Activated T-cell treated with anti-CD3 and anti-CD28 coated beads, Interleukin-2, amount 50 U/mL, for 24 hours (primary cell): ENCODE results near the gene PPP1R13L.
"Not testable (repeated sequence)": the region's sequence is repeated elsewhere in the genome, so short reads cannot be mapped to it uniquely, and the experiment has no call there.

Experiments
- DNase-seq: peaks from one replicate; pipeline ENCODE4 v3.0.0-alpha.2; 2020
- H3K27ac Mint-ChIP-seq: 2 replicates; pipeline ENCODE4 v1.8.0; 2020; ENCODE audit warnings: mild to moderate bottlenecking, mixed read lengths
- H3K27me3 Mint-ChIP-seq: 2 replicates; pipeline ENCODE4 v1.8.0; 2020; ENCODE audit warnings: mixed read lengths
- H3K36me3 Mint-ChIP-seq: 2 replicates; pipeline ENCODE4 v1.8.0; 2020; ENCODE audit warnings: low read depth, mixed read lengths
- H3K4me1 Mint-ChIP-seq: 2 replicates; pipeline ENCODE4 v1.8.0; 2020; ENCODE audit warnings: low read depth, mixed read lengths
- H3K4me3 Mint-ChIP-seq: 2 replicates; pipeline ENCODE4 v1.8.0; 2020; ENCODE audit warnings: mild to moderate bottlenecking, moderate library complexity, mixed read lengths
- H3K9me3 Mint-ChIP-seq: 2 replicates; pipeline ENCODE4 v1.8.0; 2020; ENCODE audit warnings: mixed read lengths

Gene PPP1R13L

GRCh38 chr19:45420871-45421270 lies 16.0 kb upstream of the PPP1R13L start:
- Mint-ChIP-seq H3K4me3 (no peak overlapping the region), H3K4me1 (peaks cover 51% of the 10 kb centered on the region), H3K36me3 (peaks cover 73% of the 10 kb centered on the region), H3K27ac (no peak overlapping the region), H3K27me3 (no peaks in the 10 kb centered on the region), H3K9me3 (no peaks in the 10 kb centered on the region)
- no peak for DNase-seq

- H3K36me3 Mint-ChIP-seq, result peaks cover 77% of the 10 kb centered on the region
Observed at GRCh38 chr19:45420356-45420755, 15.5 kb upstream of the PPP1R13L start.

GRCh38 chr19:45419895-45420294 lies 15.0 kb upstream of the PPP1R13L start:
- Mint-ChIP-seq H3K4me1 (peaks cover 47% of the 10 kb centered on the region), H3K4me3 (no peak overlapping the region), H3K36me3 (peaks cover 79% of the 10 kb centered on the region), H3K9me3 (no peaks in the 10 kb centered on the region), H3K27me3 (no peaks in the 10 kb centered on the region), H3K27ac (no peak overlapping the region)
- no peak for DNase-seq

More at GRCh38 chr19:45420356-45420755, 15.5 kb upstream of the PPP1R13L start:
- H3K4me3 Mint-ChIP-seq, result no peak overlapping the region
- peaks cover 47% of the 10 kb centered on the region for H3K4me1 Mint-ChIP-seq
- no peaks in the 10 kb centered on the region for H3K9me3 Mint-ChIP-seq
- H3K27ac Mint-ChIP-seq, result no peak overlapping the region
- no peak for DNase-seq
- no peaks in the 10 kb centered on the region for H3K27me3 Mint-ChIP-seq

GRCh38 chr19:45419396-45419795 lies 14.5 kb upstream of the PPP1R13L start:
- Mint-ChIP-seq H3K36me3 (peaks cover 84% of the 10 kb centered on the region), H3K4me1 (peaks cover 43% of the 10 kb centered on the region), H3K27ac (peak overlapping the region; percentile 61), H3K9me3 (no peaks in the 10 kb centered on the region), H3K4me3 (no peak overlapping the region), H3K27me3 (no peaks in the 10 kb centered on the region)
- DNase-seq, result no peak

- Mint-ChIP-seq H3K4me3 (no peak overlapping the region), H3K36me3 (peaks cover 87% of the 10 kb centered on the region), H3K9me3 (no peaks in the 10 kb centered on the region), H3K27ac (peak overlapping the region; percentile 61), H3K4me1 (peaks cover 37% of the 10 kb centered on the region), H3K27me3 (no peaks in the 10 kb centered on the region)
- DNase-seq, result no peak
Observed at GRCh38 chr19:45418802-45419201, 13.9 kb upstream of the PPP1R13L start.

- DNase-seq, result no peak
- no peak overlapping the region for H3K4me3 Mint-ChIP-seq
- H3K4me1 Mint-ChIP-seq, result peaks cover 23% of the 10 kb centered on the region
- H3K27me3 Mint-ChIP-seq, result no peaks in the 10 kb centered on the region
- H3K36me3 Mint-ChIP-seq, result peaks cover 91% of the 10 kb centered on the region
- no peaks in the 10 kb centered on the region for H3K9me3 Mint-ChIP-seq
- no peak overlapping the region for H3K27ac Mint-ChIP-seq
Observed at GRCh38 chr19:45417151-45417550, 12.3 kb upstream of the PPP1R13L start.

GRCh38 chr19:45414468-45414867 lies 9.6 kb upstream of the PPP1R13L start:
- Mint-ChIP-seq H3K4me3 (no peak overlapping the region), H3K9me3 (no peaks in the 10 kb centered on the region), H3K36me3 (peaks cover 88% of the 10 kb centered on the region), H3K27ac (no peak overlapping the region), H3K27me3 (no peaks in the 10 kb centered on the region), H3K4me1 (peaks cover 7% of the 10 kb centered on the region)
- no peak for DNase-seq

- Mint-ChIP-seq H3K36me3 (peaks cover 88% of the 10 kb centered on the region), H3K27me3 (no peaks in the 10 kb centered on the region), H3K4me3 (no peak overlapping the region), H3K27ac (no peak overlapping the region), H3K4me1 (peaks cover 12% of the 10 kb centered on the region), H3K9me3 (no peaks in the 10 kb centered on the region)
- DNase-seq, result no peak
Observed at GRCh38 chr19:45413497-45413896, 8.6 kb upstream of the PPP1R13L start.

GRCh38 chr19:45410330-45410729 lies 5.5 kb upstream of the PPP1R13L start:
- H3K27me3 Mint-ChIP-seq, H3K4me3 Mint-ChIP-seq, H3K9me3 Mint-ChIP-seq, DNase-seq, H3K27ac Mint-ChIP-seq: not testable (repeated sequence)
- H3K36me3 Mint-ChIP-seq, result peaks cover 80% of the 10 kb centered on the region
- peaks cover 36% of the 10 kb centered on the region for H3K4me1 Mint-ChIP-seq

- Mint-ChIP-seq H3K36me3 (peaks cover 73% of the 10 kb centered on the region), H3K4me3 (no peak overlapping the region), H3K27ac (peak overlapping the region; percentile 22), H3K4me1 (peaks cover 44% of the 10 kb centered on the region), H3K9me3 (no peaks in the 10 kb centered on the region), H3K27me3 (peaks cover 8% of the 10 kb centered on the region)
- DNase-seq, result no peak
Observed at GRCh38 chr19:45409557-45409920, 4.7 kb upstream of the PPP1R13L start.

- Mint-ChIP-seq H3K4me3 (no peak overlapping the region), H3K27ac (peak overlapping the region; percentile 35), H3K36me3 (peaks cover 68% of the 10 kb centered on the region), H3K27me3 (peaks cover 14% of the 10 kb centered on the region), H3K9me3 (no peaks in the 10 kb centered on the region), H3K4me1 (peaks cover 50% of the 10 kb centered on the region)
- DNase-seq, result no peak
Observed at GRCh38 chr19:45408830-45409556, 4.1 kb upstream of the PPP1R13L start.

GRCh38 chr19:45408121-45408520 lies 3.3 kb upstream of the PPP1R13L start:
- Mint-ChIP-seq H3K4me1 (peaks cover 56% of the 10 kb centered on the region), H3K36me3 (peaks cover 59% of the 10 kb centered on the region), H3K9me3 (no peaks in the 10 kb centered on the region), H3K4me3 (peak overlapping the region; percentile 96), H3K27ac (peak overlapping the region; percentile 95), H3K27me3 (peaks cover 22% of the 10 kb centered on the region)
- no peak for DNase-seq

GRCh38 chr19:45407585-45407984 lies 2.7 kb upstream of the PPP1R13L start:
- not testable (repeated sequence) for DNase-seq, H3K9me3 Mint-ChIP-seq
- H3K4me3 Mint-ChIP-seq, result peak overlapping the region; percentile 96
- peaks cover 54% of the 10 kb centered on the region for H3K36me3 Mint-ChIP-seq
- peak overlapping the region; percentile 95 for H3K27ac Mint-ChIP-seq
- H3K27me3 Mint-ChIP-seq, result peaks cover 28% of the 10 kb centered on the region
- peaks cover 58% of the 10 kb centered on the region for H3K4me1 Mint-ChIP-seq

GRCh38 chr19:45407091-45407375 lies 2.2 kb upstream of the PPP1R13L start:
- H3K4me1 Mint-ChIP-seq, result peaks cover 58% of the 10 kb centered on the region
- H3K27me3 Mint-ChIP-seq, result peaks cover 31% of the 10 kb centered on the region
- no peaks in the 10 kb centered on the region for H3K9me3 Mint-ChIP-seq
- peaks cover 48% of the 10 kb centered on the region for H3K36me3 Mint-ChIP-seq
- H3K27ac Mint-ChIP-seq, result peak overlapping the region; percentile 95
- H3K4me3 Mint-ChIP-seq, result peak overlapping the region; percentile 96
- DNase-seq, result no peak

GRCh38 chr19:45406226-45407090 lies 1.6 kb upstream of the PPP1R13L start, which contains the start of gene POLR1G:
POLR1G (plus strand) TSS chr19:45406644; CDS start chr19:45406697, 53 bp downstream.
- peaks cover 36% of the 10 kb centered on the region for H3K27me3 Mint-ChIP-seq

More at GRCh38 chr19:45406226-45407090, 1.6 kb upstream of the PPP1R13L start, which contains the start of gene POLR1G:
- Mint-ChIP-seq H3K36me3 (peaks cover 46% of the 10 kb centered on the region), H3K9me3 (no peaks in the 10 kb centered on the region), H3K4me1 (peaks cover 58% of the 10 kb centered on the region), H3K27ac (peak within 1 kb of the TSS; percentile 95), H3K4me3 (peak within 1 kb of the TSS; percentile 96)
- peak; percentile 89 for DNase-seq
